Stimulated activated CD8-positive, alpha-beta memory T cell treated with anti-CD3 and anti-CD28 coated beads, Interleukin-7, amount 100 ng/mL, for 1 hour (primary cell): ENCODE measurements around the gene HIVEP3.

Experiments used
- DNase-seq, 2 donors: peaks; one replicate each; pipeline ENCODE4 v3.0.0-alpha.2; 2020; ENCODE audit warnings: low read depth in 2 of 2

The HIVEP3 gene

DNA sequence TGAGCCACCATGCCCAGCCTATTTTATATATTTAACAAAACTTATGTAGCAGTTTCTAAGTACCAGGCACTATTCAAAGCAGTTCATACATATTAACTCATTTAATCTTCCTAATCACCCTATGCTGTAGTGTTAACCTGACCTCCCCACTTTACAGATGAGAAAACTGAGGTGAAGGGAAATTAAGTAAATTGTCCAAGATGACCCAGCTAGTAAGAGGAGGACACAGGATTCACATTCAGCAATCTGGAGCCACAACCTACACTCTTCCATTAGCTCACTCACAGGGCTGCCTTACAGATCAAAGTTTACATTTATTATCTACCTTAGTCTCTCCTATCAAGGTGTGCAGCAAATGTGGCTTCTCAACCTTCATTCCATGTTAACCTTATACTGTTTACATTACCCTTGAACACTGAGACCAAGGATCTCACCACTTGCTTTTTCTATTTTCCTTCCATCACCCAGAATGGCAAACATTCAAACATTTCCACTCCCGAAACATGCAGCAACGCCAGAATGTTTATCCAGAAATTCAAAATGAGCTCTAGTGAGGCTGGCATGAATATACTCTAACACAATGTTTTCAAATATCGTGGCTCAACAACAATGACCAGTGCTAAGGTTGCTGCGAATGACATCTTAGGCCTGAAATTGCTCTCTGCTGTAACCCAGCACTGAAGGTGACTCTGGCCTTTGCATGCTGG is 24.5 kb downstream of the HIVEP3 start:
- DNase-seq = no peak

GRCh38 chr1:41892301-41892781 is 26.4 kb downstream of the HIVEP3 start:
- no peak for DNase-seq

GRCh38 chr1:41891199-41891896 is 27.4 kb downstream of the HIVEP3 start:
- DNase-seq = peak in 1 of 2 donors; percentile 27

DNA sequence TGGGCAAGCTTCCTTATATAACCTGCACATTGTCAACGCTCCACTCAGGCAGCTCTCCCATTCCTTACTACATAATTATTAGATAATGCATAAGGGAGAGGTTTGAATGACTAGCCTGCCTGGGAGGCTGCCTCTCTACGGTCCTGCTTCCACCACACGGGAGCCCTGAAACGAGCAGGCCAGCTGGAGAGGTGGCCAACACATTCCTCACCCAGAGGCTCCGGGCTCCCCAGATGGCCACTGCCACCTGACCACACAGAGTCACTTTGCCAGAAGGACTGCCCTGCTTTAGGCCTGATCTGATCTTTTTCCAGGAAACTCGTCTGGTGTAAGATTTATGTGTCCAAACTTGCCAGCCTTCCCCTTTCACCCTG is 27.9 kb downstream of the HIVEP3 start:
- DNase-seq = no peak

DNA sequence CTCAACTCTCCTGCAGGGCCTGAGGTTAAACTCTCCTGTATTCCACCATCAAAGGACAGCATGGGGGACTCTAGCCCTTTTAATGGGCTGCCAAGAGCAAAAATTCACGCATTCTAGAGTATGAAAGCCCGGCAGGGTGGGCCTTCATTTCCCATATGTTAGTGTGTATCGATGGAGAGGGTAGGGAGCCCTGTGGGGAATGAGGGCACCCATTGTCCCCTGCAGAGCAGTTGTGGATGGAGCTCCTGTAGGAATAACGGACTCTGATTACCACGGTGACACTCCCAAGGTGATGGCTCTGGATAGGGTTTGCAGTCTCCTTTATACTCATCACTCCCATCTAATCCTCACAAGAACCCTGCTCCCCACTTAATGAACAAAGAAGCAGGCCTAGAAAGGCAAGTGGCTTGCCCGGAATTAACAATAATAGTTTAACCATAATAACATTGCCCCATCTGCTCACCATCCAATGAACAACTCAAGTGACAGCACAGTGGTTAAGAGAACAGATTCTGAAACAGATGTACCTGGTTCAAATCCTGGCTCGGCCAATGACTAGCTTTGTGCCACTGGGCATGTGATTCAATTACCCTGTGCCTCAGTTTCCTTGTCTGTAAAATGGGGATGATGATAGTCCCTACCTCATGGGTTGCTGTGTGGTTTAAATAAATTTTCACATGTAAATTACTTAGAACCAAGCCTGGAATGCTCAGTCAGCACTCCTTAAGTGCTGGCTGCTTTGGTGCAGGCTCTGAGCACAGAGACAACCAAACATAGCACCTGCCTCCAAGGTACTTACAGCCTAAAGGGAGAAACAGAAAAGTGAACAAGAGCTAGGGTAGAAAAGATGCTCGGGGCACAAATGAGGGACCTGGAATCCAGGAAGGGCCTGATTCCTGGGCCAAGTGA is 29.0 kb downstream of the HIVEP3 start:
- no peak for DNase-seq

- DNase-seq = no peak
Measured at GRCh38 chr1:41888756-41889155, 30.0 kb downstream of the HIVEP3 start.

DNA sequence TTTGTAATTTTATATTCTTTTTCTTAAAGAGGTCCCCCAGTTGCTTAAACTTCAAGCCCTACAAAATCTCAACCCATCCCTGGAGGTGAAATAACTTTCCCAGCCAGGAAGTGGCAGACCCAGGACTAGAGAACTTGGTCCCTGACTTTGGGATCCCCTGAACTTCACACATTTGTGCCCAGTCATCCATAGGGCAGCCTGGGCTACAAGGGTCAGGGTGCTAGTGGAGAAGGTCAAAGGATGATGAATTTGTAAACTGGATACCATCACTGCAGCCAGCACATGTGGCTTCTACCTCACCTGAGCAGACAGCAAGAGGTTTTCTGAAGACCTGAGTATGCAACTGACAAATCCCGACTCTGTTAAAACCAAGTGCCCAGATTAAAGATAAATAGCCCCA is 31.4 kb downstream of the HIVEP3 start:
- no peak for DNase-seq

- no peak for DNase-seq
Measured at GRCh38 chr1:41884256-41885230, 34.2 kb downstream of the HIVEP3 start.

DNA sequence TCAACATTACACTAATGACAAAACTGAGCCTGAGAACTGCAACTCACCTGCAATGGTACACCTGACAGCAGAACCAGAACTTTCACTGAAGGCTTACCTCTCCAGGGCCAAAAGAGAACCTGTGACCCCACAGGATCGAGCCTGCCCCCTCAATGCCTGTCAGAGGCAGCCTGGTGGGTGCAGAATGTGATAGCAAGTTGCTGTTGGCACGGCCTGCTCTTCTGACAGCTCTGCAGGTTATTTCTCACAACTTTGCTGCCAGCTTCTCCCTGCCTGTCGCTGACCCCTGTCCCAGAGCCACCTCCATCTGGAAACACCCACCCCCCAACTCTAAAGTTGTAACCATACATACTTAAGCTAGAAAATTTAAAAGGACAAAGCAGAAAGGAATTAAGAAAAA is 35.2 kb downstream of the HIVEP3 start:
- DNase-seq = no peak

GRCh38 chr1:41882486-41882885 is 36.2 kb downstream of the HIVEP3 start:
- no peak for DNase-seq

GRCh38 chr1:41882068-41882477 is 36.6 kb downstream of the HIVEP3 start:
- no peak for DNase-seq

DNA sequence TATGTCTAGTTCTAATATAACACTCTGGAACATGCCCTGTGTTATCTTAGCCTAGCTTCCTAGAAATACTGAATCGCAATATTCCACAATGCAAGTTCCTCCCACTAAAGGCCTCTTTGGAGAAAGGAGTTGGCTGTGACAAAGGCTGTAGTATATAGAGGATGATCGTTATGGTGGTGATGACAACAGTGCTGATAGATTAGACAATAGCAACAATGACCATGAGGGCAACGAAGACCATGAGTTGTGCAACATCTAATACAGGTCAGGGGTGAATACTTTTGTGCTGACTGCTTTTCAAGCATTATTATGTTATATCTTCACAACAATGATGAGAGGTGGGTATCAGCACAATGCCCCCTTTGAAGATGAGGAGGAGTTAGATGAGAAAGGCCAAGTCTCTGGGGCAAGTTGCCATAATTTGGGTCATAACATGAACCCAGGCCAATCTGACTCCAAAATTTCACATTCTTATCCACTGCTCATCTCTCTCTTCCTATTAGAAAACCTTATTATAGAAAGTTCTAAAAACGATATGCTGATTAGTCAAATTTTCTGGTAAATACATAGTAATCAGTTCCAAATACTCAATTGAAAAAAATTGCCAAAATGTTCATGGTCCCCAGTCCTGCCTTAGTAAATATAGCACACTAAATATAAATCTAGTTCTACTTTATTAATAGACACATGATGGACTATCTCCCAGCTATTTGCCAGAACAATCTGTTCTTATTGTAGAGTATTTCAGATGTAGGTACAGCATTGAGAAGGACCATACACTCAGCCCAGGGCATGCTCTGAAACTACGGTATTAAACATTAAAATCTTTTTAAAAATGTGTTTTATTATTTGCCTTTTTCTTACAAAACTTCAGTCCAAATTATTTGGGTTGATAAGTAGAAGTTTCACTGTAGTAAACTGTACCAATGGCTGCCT is 37.5 kb downstream of the HIVEP3 start:
- DNase-seq = no peak

DNA sequence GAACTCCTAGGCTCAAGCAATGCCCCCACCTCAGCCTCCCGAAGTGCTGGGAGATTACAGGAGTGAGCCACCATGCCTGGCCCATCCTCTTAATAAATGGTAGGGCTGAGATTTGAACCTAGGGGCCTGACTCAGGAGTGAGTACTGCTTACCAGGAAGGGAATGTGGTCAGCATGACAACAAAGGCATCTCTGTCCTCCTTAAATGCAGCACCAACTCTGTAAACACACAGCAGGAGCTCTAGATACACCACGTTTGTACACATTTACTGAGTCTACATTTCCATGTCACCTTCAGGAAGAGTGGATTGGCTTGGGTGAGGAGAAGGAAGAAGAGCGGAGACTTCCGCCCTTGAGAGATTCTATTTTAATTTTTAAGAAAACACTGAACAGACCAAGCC is 38.5 kb downstream of the HIVEP3 start:
- DNase-seq = no peak

- no peak for DNase-seq
Measured at GRCh38 chr1:41879617-41880016, 39.1 kb downstream of the HIVEP3 start.

- no peak for DNase-seq
Measured at GRCh38 chr1:41878911-41879310, 39.8 kb downstream of the HIVEP3 start.

DNA sequence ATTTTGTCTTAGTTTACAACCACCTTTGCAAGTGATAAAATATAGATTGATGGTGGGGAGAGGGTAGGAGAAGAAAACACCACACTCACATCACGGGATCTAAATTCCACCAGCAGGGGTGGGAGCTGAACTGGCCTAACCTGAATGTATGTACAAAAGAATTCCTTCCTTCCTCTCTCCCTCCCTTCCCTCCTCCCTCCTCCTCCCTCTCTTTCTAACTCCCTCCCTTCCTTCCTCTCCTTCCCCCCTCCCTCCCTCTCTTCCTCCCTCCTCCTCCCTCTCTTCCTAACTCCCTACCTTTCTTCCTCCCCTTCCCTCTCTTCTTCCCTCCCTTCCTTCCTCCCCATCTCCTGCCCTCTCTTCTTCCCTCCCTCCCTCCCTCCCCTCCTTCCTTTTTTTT is 40.2 kb downstream of the HIVEP3 start:
- DNase-seq = no peak

- DNase-seq = no peak
Measured at GRCh38 chr1:41876576-41877445, 41.9 kb downstream of the HIVEP3 start.

DNA sequence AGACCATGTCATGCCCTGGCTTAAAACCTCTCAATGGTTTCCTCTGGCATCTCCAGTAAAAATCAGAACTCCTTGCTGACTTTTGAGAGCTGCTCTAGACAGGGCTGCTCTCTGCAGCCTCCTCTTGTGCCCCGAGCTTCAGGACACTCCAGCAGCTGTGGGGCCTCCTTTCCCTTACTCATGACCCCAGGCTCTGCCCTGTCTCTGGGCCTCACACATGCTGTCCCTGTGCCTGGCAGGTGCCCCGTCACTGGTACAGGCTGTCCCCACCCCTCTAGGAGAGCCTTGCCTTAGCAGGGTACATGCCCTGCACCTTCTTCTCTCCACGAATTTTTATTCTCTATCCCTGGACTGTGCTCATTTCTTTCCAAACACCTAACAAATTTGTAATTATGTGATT is 43.2 kb downstream of the HIVEP3 start:
- no peak for DNase-seq

- DNase-seq = no peak
Measured at GRCh38 chr1:41874903-41875411, 43.8 kb downstream of the HIVEP3 start.
